Measurements from ENCODE around the gene EHMT1. TPM values are rescaled to one million over a fixed set of nuclear protein-coding genes. Genes with fewer than 3 reads are reported as not detected.
"Not testable (repeated sequence)": the region's sequence is repeated elsewhere in the genome, so short reads cannot be mapped to it uniquely, and the experiment has no call there.

Gene EHMT1
- total RNA-seq, 1 donor from 2014 or later = 159 TPM

DNA sequence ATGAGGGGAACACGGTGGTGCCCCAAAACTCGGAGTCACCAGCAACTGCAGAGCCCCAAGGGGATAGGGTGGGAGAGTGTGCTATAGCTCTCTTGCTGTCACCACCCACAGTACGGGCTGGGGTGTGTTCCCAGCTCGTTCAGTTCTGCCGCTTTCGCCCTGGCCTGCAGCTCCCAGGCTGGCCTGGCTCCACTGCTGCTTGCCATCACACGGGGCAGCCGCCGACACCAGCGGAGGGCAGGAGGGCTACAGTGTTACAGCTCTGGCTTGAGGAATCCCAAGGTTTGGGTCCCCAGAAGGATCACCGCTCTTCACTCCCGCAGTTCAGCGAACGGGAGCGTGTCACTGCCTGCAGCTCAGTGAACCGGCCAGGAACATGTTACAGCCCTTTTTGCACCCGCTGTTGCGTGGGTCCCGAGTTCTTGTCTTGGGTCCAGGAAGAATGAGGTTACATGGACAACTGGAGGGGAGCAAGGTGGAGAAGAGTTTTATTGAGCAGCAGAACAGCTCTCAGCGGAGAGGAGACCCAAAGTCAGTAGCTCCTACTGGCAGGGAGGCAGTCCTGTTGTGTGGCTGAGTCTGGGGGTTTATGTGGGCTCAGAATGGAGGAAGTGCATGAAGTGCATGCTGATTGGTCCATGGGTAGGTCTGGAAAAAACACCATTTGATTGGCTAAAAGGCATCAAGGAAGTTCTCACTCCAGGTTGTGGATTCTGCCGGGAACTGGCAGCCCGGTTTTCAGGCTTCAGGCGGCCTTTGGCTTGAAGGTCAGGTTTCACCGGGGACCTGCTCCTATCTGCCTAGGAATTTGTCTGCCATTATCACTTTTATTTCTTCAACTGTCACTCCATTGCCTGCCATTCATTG is 113.4 kb downstream of the EHMT1 start:
- Mint-ChIP-seq H3K4me1 (ENCODE audit: low read depth) (peaks cover 24% of the 10 kb centered on the region), H3K27me3 (no peaks in the 10 kb centered on the region), H3K9me3 (ENCODE audit: low read depth) (peaks cover 12% of the 10 kb centered on the region), H3K27ac (peak overlapping the region; percentile 77), H3K36me3 (ENCODE audit: insufficient read depth) (peaks cover 43% of the 10 kb centered on the region), H3K4me3 (ENCODE audit: low read depth) (no peak overlapping the region)
- DNase-seq (ENCODE audit: low spot score, unreplicated experiment) = no peak
- TF ChIP-seq, protein P1, sequence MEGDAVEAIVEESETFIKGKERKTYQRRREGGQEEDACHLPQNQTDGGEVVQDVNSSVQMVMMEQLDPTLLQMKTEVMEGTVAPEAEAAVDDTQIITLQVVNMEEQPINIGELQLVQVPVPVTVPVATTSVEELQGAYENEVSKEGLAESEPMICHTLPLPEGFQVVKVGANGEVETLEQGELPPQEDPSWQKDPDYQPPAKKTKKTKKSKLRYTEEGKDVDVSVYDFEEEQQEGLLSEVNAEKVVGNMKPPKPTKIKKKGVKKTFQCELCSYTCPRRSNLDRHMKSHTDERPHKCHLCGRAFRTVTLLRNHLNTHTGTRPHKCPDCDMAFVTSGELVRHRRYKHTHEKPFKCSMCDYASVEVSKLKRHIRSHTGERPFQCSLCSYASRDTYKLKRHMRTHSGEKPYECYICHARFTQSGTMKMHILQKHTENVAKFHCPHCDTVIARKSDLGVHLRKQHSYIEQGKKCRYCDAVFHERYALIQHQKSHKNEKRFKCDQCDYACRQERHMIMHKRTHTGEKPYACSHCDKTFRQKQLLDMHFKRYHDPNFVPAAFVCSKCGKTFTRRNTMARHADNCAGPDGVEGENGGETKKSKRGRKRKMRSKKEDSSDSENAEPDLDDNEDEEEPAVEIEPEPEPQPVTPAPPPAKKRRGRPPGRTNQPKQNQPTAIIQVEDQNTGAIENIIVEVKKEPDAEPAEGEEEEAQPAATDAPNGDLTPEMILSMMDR (IDR thresholded peaks at IDR 0.05; ENCODE audit: unreplicated experiment) = no peak

DNA sequence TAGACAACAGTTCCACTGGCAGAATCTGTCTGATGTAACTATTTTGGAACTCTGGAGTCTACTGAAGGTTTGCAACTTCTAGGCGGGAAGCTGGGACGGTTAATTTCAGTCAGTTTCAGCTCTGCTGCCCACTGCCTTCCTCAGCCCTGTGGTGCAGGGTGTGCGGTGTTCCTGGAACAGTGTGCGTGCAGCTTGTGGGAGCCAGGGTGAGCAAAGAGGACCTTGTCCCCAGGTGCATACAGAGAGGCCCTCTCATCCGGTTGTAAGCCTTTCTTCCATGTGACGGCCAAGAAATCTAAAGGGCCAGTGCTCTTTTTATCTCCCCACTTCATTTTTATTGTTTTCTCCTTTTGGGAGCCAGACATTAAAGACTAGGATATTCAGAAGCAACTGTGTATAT is 114.6 kb downstream of the EHMT1 start:
- Mint-ChIP-seq H3K36me3 (ENCODE audit: insufficient read depth) (peaks cover 46% of the 10 kb centered on the region), H3K9me3 (ENCODE audit: low read depth) (peaks cover 12% of the 10 kb centered on the region), H3K4me3 (ENCODE audit: low read depth) (no peak overlapping the region), H3K4me1 (ENCODE audit: low read depth) (peaks cover 18% of the 10 kb centered on the region), H3K27ac (no peak overlapping the region), H3K27me3 (no peaks in the 10 kb centered on the region)
- TF ChIP-seq, protein P1 (IDR thresholded peaks at IDR 0.05; ENCODE audit: unreplicated experiment) = no peak
- DNase-seq (ENCODE audit: low spot score, unreplicated experiment) = no peak

DNA sequence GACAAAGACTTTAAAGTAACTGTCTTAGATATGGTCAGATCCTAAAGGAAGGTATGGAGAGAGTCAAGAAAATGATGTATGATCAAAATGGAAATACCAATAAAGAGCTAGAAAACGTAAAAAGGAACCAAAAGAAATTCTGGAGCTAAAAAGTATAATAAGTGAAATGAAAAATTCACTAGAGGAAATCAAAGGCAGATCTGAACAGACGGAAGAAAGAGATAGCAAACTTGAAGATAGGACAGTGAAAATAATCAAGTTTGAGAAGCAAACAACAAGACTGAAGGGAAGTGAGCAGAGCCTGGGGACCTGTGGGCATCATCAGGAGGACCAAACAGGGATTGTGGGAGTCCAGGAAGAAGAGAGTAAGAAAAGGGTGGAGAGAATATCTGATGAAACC is 115.4 kb downstream of the EHMT1 start:
- H3K4me3 Mint-ChIP-seq (ENCODE audit: low read depth) = no peak overlapping the region
- no peaks in the 10 kb centered on the region for H3K27me3 Mint-ChIP-seq
- H3K27ac Mint-ChIP-seq = peak overlapping the region; percentile 78
- TF ChIP-seq, protein P1 (IDR thresholded peaks at IDR 0.05; ENCODE audit: unreplicated experiment) = no peak
- no peak for DNase-seq (ENCODE audit: low spot score, unreplicated experiment)
- peaks cover 12% of the 10 kb centered on the region for H3K9me3 Mint-ChIP-seq (ENCODE audit: low read depth)
- peaks cover 14% of the 10 kb centered on the region for H3K4me1 Mint-ChIP-seq (ENCODE audit: low read depth)
- H3K36me3 Mint-ChIP-seq (ENCODE audit: insufficient read depth) = peaks cover 44% of the 10 kb centered on the region

DNA sequence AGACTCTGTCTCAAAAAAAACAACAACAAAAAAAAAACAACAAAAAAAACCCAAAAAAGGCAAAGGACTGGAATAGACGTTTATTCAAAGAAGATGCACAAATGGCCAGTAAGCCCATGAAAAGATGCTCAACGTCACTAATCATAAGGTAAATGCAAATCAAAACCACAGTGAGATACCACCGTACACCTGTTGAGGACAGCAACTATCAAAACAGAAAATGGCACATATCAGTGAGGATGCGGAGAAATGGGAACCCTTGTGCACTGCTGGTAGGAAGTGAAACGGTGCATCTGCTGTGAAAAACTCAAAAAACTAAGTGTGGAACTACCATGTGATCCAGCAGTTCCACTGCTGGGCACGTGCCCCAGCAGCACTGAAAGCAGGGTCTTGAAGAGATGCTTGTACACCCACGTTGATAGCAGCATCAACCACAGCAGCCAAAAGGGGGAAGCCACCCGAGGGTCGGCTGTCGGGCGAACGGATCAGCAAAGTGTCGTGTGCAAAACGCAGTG is 119.4 kb downstream of the EHMT1 start:
- H3K4me3 Mint-ChIP-seq (ENCODE audit: low read depth); DNase-seq (ENCODE audit: low spot score, unreplicated experiment); H3K27ac Mint-ChIP-seq; H3K27me3 Mint-ChIP-seq; H3K4me1 Mint-ChIP-seq (ENCODE audit: low read depth): not testable (repeated sequence)
- Mint-ChIP-seq H3K36me3 (ENCODE audit: insufficient read depth) (peaks cover 33% of the 10 kb centered on the region), H3K9me3 (ENCODE audit: low read depth) (peaks cover 12% of the 10 kb centered on the region)

DNA sequence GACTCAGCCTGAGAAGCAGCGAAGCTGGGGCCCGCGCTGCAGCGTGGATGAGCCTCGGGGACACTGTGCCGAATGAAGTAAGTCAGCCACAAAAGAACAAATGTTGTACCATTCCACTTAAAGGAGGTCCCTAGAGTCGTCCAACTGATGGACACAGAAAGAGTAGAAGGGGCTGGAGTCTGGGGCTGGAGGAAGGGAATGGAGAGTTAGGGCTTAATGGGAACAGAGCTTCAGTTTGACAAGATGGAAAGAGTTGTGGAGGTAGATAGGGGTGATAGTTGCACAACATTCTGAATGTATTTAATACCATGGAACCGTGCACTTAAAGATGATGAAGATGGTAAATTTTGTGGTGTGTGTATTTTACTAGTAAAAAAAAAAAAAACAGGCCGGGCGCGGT is 119.9 kb downstream of the EHMT1 start:
- Mint-ChIP-seq H3K4me3 (ENCODE audit: low read depth) (no peak overlapping the region), H3K9me3 (ENCODE audit: low read depth) (peaks cover 12% of the 10 kb centered on the region), H3K27me3 (no peaks in the 10 kb centered on the region), H3K36me3 (ENCODE audit: insufficient read depth) (peaks cover 32% of the 10 kb centered on the region), H3K27ac (no peak overlapping the region), H3K4me1 (ENCODE audit: low read depth) (no peaks in the 10 kb centered on the region)
- no peak for DNase-seq (ENCODE audit: low spot score, unreplicated experiment)
- TF ChIP-seq, protein P1 (IDR thresholded peaks at IDR 0.05; ENCODE audit: unreplicated experiment) = no peak
